HCT116 (cell line): Measurements from ENCODE around the gene TAF1C.

Experiments used
- EZH2 ChIP-seq: fragments of 200-600 bp; sonication (generic); IDR thresholded peaks from 2 replicates; pipeline ENCODE4 v1.6.1; 2017; ENCODE audit warnings: antibody characterized with exemption, mixed run types
- POLR2AphosphoS5 ChIP-seq: IDR thresholded peaks from 2 replicates; pipeline ENCODE4 v1.6.1; 2011; ENCODE audit warnings: mild to moderate bottlenecking, low read depth, low read length, moderate library complexity
- RAD21 ChIP-seq: IDR thresholded peaks from 2 replicates; pipeline ENCODE4 v1.6.1; 2012; ENCODE audit warnings: low read depth, mild to moderate bottlenecking
- SRF ChIP-seq: IDR thresholded peaks from 2 replicates; pipeline ENCODE4 v1.6.1; 2012; ENCODE audit warnings: low read depth
- ZFX ChIP-seq: fragments of 450-650 bp; IDR thresholded peaks from 2 replicates; pipeline ENCODE4 v1.6.1; 2017
- ZNF274 ChIP-seq: fragments of 200-500 bp; sonication (Bioruptor generic); IDR thresholded peaks from 2 replicates; pipeline ENCODE4 v1.6.1; 2014; ENCODE audit warnings: mild to moderate bottlenecking, low read depth, low read length, inconsistent platforms
- TF ChIP-seq, protein P1 (sequence below): IDR thresholded peaks from 2 replicates; pipeline ENCODE4 v1.6.1; 2011; ENCODE audit warnings: mild to moderate bottlenecking, low read length, moderate library complexity; ENCODE audit not compliant: insufficient replicate concordance; ENCODE audit errors: extremely low read depth
- TF ChIP-seq, protein P2 (sequence below), 3 experiments: fragments of 200-600 bp in 1 of 3; sonication (generic) in 1 of 3; IDR thresholded peaks in 2 of 3; conservative IDR thresholded peaks in 1 of 3; 2 replicates each; pipeline ENCODE4 v1.5.1; 2012 to 2017; ENCODE audit warnings: low read depth in 2 of 3, low read length in 2 of 3, antibody characterized with exemption in 1 of 3, borderline replicate concordance in 1 of 3, control low read depth in 1 of 3, mild to moderate bottlenecking in 1 of 3, mixed read lengths in 1 of 3, mixed run types in 1 of 3, moderate library complexity in 1 of 3; ENCODE audit not compliant: insufficient read depth in 1 of 3
- TF ChIP-seq, protein P3 (sequence below): IDR thresholded peaks from 2 replicates; pipeline ENCODE4 v1.6.1; 2012; ENCODE audit warnings: low read depth

DNA sequence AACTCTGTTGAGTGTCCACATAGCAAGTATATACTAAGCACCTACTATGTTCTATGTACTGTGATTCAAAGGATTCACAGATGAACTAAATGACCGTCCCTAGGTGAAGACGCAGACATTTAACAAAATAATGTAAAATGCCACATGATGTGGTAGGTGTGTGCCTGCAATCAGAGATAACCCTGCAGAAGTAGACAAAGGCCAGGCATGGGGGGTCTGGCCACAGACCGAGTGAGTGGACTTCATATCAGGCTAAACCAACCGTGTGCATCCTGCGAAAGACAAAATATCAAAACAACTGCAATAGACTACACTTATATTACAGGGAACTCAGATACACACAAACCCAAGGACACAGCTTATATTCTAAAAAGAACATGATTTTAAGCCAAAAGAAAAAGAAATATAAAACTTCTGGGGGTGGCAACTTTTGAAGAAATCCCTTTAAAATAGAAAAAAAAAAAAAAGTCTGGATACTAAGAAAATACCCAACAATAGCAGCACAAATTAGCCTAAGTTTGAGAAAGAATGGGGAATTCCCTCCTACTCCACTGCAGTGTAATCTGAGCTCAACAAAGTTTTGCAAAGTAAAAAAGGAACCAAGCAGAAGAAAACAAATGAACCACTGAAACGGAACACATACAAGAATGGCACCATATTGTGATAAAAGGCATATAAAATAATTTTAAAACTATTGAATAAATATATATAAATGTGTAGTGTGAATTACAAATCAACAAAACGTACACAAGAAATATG is 54.2 kb downstream of the TAF1C start:
- TF ChIP-seq POLR2AphosphoS5, result no peak
- TF ChIP-seq, protein P1, sequence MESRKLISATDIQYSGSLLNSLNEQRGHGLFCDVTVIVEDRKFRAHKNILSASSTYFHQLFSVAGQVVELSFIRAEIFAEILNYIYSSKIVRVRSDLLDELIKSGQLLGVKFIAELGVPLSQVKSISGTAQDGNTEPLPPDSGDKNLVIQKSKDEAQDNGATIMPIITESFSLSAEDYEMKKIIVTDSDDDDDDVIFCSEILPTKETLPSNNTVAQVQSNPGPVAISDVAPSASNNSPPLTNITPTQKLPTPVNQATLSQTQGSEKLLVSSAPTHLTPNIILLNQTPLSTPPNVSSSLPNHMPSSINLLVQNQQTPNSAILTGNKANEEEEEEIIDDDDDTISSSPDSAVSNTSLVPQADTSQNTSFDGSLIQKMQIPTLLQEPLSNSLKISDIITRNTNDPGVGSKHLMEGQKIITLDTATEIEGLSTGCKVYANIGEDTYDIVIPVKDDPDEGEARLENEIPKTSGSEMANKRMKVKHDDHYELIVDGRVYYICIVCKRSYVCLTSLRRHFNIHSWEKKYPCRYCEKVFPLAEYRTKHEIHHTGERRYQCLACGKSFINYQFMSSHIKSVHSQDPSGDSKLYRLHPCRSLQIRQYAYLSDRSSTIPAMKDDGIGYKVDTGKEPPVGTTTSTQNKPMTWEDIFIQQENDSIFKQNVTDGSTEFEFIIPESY, result no peak
- TF ChIP-seq, protein P2, sequence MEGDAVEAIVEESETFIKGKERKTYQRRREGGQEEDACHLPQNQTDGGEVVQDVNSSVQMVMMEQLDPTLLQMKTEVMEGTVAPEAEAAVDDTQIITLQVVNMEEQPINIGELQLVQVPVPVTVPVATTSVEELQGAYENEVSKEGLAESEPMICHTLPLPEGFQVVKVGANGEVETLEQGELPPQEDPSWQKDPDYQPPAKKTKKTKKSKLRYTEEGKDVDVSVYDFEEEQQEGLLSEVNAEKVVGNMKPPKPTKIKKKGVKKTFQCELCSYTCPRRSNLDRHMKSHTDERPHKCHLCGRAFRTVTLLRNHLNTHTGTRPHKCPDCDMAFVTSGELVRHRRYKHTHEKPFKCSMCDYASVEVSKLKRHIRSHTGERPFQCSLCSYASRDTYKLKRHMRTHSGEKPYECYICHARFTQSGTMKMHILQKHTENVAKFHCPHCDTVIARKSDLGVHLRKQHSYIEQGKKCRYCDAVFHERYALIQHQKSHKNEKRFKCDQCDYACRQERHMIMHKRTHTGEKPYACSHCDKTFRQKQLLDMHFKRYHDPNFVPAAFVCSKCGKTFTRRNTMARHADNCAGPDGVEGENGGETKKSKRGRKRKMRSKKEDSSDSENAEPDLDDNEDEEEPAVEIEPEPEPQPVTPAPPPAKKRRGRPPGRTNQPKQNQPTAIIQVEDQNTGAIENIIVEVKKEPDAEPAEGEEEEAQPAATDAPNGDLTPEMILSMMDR (IDR thresholded peaks at IDR 0.05 in 2 of 3, conservative IDR thresholded peaks at IDR 0.05 in 1 of 3; ENCODE audit: borderline replicate concordance in 1 of 3, insufficient read depth in 1 of 3, low read depth in 2 of 3, low read length in 2 of 3), result no peak
- no peak for TF ChIP-seq EZH2
- TF ChIP-seq RAD21, result no peak
- no peak for TF ChIP-seq ZNF274
- TF ChIP-seq SRF, result no peak
- TF ChIP-seq, protein P3, sequence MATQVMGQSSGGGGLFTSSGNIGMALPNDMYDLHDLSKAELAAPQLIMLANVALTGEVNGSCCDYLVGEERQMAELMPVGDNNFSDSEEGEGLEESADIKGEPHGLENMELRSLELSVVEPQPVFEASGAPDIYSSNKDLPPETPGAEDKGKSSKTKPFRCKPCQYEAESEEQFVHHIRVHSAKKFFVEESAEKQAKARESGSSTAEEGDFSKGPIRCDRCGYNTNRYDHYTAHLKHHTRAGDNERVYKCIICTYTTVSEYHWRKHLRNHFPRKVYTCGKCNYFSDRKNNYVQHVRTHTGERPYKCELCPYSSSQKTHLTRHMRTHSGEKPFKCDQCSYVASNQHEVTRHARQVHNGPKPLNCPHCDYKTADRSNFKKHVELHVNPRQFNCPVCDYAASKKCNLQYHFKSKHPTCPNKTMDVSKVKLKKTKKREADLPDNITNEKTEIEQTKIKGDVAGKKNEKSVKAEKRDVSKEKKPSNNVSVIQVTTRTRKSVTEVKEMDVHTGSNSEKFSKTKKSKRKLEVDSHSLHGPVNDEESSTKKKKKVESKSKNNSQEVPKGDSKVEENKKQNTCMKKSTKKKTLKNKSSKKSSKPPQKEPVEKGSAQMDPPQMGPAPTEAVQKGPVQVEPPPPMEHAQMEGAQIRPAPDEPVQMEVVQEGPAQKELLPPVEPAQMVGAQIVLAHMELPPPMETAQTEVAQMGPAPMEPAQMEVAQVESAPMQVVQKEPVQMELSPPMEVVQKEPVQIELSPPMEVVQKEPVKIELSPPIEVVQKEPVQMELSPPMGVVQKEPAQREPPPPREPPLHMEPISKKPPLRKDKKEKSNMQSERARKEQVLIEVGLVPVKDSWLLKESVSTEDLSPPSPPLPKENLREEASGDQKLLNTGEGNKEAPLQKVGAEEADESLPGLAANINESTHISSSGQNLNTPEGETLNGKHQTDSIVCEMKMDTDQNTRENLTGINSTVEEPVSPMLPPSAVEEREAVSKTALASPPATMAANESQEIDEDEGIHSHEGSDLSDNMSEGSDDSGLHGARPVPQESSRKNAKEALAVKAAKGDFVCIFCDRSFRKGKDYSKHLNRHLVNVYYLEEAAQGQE, result no peak
- no peak for TF ChIP-seq ZFX
